GM04504 (cell line): ENCODE data around the gene DPP6.

Experiments
- DNase-seq: peaks from one replicate; pipeline ENCODE4 v3.0.0-alpha.2; 2012; ENCODE audit warnings: low read depth

DPP6 gene

DNA sequence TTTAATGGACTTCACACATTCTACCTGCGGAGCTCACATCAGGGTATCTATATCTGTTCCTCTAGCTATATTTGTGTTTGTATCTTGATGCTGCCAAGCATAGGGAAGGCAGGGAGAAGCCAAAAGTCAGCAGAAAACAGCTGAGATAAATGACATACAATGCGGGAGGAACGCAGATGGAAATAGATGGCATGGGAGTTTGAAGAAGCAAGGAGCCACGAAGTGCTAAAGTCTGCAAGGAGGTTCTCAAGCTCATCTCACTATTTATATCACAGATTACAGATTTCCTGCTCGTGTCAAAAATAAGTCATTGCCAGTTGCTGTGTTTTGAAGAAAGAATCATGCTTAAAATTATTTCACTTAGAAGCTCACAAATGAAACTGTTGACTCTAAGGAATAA lies 180.5 kb downstream of the DPP6 start:
- DNase-seq = no peak

DNA sequence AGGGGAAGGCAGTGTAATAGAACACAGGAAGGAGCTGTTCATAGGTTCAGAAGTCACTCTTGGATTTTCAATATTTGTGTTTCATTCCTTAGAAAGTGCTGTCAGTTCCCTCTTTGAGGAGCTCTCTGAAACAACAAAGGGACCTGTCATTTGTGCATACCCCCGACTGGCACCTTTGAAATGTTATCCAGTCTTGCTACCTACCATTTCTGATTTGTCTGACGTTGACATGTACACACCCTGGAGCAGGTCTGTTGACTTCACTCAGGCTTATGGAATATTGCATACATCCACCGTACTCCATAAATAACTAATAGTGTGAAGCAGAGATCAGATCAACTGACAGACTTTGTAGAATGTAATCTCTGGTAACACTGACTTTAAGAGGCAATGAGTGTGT lies 189.8 kb downstream of the DPP6 start:
- no peak for DNase-seq

DNA sequence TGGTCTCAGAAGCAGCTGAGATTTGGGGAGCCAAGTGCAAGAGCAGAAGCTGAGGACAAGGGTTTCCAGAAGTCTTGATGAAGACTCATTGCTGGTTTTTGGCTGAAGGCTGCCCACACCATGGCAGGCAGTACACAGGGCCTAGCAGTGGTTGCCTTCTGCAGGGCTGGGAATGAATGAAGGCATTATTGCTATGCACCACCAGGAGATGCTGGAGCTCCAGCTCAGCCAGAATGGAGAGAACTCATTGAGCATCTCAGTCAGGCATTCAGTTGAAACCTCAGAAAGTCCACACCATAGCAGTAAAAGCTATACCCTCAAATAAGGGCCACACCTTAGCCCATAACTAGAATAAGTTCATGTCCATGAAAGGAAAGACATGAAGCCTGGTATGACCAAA lies 190.5 kb downstream of the DPP6 start:
- no peak for DNase-seq

DNA sequence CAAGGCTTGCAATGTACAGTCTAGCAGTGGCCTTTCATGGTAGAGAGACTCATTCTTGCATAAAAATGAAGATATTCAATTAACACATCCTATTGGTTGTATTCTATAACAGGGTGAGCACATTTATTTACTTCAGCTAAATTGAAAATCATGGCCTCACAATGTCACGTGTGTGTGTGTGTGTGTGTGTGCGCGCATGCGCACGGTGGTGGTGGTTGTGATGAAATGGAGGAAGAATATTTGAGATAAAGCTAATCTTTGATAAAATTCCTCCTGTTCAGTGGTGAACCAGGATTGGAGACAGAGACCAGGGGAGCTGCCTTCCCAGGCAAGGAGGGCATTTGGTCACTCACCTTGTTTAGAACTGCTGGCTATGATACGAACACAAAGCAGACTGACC lies 199.8 kb downstream of the DPP6 start:
- no peak for DNase-seq

DNA sequence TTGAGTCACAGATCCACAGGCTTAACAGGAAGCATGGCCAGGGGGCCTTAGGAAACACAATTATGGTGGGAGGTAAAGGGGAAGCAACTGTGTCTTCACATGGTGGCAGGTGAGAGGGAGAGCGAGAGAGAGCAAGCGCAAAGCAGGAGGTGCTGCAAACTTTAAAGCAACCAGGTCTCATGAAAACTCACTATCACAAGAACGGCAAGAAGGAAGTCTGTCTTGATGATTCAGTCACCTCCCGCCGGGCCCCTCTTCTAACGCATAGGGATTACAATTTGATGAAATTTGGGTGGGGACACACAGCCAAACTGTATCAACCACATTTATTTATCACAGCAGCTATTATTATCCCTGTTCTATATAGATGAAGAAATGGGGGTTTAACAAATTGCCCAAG lies 201.6 kb downstream of the DPP6 start:
- DNase-seq = no peak

DNA sequence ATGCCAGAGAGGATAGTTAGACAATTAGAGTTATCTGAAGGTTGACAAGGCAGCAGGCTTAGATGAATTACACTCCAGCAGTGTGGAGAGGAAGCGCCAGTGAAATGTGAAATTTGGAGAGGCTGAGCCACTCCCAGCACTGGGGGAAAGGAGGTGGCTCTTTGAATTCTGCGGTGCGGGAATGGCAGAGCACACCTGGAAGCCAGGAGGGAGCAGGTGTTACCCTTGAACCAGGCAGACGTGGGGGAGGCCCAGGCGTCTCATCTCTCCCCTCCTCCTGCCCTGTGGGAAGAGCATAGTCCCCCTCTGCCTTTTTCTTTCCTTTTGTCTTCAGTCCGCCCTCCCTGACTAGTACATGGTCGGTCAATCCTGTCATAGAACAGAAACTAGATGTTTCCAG lies 203.1 kb downstream of the DPP6 start:
- DNase-seq = no peak

DNA sequence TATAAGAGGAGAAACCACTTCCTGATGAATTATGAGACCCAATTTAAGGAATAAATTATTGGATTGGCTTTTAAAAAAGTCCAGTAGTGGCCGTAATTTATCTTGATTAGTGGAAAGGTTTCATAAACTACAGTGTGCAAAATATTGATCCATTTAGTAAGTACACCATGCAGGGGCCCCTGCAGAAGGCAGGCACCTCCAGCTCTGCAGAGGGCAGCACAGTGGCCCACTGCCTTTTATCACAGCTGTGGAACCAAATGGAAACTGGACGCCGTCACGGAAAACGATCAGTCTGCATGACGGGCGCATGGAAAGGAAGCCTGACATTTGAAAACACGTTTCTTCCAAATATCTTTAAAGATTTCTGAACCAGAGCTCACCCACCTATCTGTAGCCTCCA lies 204.0 kb downstream of the DPP6 start:
- DNase-seq = no peak

DNA sequence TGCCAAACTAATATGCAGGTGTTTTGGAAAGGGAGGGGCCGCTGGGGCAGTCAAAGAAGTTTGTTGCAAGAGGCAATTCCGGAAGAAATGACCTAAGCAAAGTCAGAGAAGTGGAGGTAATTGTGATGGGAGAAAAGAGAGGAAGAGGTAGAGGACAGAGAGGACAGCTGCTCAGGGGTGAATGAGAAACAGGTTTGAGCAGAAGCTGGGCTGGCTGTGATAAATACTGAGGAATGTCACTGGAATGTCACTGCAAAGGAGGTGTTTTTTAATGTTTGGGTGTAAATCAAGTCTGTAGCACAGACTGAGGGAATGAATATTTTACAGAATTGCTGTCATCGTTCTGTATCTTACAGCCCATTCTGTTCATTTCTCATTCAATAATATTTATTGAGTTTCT lies 207.2 kb downstream of the DPP6 start:
- DNase-seq = no peak

DNA sequence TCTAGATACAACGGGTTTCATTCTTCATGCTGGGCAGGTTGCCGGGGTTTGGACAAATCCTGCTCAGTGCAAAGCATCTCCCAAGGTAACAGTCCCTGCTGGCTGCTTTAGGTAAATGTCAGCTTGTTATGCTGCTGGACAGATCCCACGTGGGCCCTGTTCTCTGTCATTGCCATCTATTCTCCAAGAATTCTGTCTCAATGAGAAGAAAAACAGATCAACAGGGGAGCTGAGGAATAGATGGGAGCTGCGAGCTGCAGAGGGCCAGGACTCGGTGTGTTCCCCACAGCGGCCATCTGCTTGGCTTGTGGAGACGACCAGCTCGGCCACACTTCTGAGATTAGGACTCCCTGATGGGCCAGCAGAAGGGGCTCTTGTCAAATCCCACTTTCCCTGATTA lies 235.2 kb downstream of the DPP6 start:
- DNase-seq = no peak

DNA sequence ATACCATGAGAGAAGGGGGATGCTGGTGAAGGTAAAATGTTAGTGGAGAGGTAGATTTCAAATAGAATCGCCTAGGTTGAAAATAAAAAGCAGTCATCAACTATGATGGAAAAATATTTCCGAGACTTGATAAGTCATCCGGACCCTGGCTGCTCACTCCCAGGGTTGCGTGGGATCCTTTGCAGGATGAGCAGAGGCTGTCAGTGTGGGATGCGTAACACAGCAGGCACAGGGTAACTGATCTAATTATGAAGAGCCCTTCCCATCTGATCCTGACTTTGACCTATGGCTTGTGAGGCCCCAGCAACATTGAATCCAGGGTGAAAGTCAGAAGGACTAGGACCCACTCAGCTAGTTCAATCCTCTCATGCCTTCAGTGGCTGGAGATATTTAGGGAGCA lies 236.9 kb downstream of the DPP6 start:
- DNase-seq = no peak

DNA sequence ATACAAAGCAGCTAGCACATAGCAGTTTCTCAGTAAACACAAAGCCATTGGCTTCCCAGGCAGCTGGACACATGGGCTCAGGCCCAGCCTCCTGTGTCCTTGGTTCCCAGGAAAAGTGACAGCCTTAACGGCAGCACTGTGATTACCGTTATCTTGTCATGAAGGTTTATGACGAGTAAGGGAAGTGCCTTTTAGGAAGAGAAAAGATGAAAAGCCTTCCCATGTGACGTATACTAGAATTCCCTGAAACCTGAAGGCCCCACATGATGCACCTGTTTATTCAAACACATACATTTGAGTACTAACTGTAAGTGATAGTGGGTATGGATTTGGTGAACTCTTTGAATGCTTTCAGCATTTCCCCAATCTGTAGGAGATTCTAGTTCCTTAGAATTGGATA lies 244.2 kb downstream of the DPP6 start:
- DNase-seq = no peak

DNA sequence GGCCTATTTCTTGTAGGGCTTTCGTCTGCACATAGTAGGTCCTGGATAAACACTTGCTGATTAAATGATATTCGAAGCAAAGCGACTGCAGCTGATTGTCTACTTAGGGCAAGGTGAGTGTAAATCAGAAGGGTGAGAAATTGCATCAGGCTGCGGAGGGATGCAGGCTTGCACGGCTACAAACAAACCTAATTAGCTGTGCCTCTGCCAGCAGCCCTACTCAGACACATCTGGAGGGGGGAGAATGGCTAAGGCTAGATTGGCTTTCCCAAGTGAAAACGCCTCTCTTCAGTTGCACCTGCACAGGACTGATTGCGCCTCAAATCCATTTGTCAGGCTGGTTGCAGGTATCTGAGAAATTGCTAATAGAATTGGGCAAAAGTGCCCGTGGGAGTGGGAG lies 247.5 kb downstream of the DPP6 start:
- no peak for DNase-seq

DNA sequence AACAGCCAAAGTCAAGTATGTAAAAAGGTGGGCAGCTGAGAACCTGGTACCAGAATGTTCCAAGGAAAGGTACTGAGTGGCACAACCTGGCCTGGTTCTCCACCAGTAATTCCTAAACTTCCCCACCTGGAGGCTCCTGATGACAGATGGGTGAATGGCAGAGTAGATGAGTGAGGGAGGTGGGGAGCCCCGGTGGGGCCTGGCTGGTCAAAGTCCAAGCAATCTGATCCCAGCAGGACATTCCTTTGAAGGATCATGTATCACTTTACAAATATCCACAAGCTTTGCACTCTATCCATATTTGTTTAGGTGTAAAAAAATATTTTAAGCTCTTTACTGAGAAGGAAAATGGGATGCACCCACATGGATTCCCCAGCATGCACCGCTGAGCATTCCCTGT lies 250.2 kb downstream of the DPP6 start:
- DNase-seq = no peak

DNA sequence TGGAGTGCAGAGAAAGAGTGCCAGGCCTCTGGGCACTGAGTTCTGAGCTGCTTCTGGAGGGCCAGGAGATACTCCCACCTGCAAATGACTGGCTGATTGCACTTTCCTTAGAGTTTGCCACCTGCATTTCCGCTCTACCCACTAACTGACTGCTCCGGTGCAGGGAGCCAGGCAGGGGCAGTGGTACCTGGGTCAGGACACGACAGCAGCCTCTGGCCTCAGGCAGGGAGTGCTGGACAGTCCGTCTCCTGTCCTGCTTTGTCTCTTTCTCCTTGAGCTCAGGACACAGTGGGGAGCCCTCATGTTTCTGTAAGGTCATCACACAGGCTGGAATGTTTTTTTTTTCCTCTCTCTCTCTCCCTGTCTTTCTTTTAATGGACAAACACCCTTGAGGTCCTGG lies 252.0 kb downstream of the DPP6 start:
- no peak for DNase-seq

DNA sequence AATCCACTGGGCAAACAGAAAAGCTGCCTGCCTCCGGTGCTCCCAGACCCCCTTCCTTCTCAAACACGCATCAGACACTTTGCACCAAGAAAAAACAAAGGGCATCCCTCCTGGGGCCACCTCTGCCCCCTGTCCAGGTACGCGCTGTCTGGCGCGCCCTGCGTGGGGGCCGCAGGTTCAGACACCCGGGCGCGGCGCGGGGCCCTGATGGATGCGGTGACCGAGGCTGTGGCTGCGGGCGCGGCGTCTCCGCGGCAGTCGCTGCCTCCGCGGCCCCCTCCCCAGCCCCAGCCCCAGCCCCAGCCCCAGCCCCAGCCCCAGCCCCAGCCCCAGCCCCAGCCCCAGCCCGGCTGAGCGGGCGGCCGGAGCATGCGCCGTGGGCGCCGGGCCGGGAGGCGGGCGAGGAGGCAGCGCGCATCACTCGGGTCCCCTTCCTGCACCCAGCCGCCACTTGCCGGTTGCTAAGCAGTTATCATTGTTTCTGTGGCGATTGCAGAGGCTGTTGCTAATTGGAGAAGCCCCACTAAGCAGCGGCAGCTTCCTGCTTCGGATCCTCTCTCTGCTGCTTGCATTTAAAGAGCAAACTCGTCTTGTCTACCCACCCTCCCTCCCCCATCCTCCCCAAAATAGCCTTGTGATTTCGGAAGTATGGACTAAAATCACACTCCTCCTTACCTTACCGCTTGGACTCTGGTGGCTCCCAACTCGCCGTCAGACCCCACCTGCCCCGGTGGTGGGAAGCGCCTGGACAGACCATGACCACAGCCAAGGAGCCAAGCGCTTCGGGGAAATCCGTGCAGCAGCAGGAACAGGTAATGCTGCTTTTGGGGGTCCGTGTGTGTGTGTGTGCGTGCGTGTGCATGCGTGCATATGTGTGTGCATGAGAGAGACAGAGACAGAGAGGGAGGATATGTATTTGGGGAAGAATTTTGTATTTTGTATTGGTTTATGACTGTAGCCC lies 252.8 kb downstream of the DPP6 start:
- no peak for DNase-seq

DNA sequence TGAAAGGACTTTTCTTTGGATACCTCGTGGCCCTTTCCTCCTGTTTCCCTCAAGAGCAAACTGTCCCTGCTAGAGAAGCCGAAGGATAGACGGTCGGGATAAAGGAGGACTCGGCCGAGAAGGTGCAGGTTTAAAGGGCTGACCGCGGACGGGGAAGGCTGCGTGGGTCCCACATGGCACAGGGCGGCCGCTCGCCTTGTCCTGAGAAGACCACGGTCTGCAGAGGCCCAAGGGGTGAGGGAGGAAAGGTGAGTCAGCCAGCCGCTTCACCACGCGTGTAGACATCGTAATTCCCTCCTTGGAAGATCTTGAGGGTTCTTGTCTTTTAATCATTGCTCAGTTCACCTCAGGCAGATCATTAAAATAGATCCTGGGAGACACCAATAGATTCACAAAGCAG lies 253.8 kb downstream of the DPP6 start:
- no peak for DNase-seq

DNA sequence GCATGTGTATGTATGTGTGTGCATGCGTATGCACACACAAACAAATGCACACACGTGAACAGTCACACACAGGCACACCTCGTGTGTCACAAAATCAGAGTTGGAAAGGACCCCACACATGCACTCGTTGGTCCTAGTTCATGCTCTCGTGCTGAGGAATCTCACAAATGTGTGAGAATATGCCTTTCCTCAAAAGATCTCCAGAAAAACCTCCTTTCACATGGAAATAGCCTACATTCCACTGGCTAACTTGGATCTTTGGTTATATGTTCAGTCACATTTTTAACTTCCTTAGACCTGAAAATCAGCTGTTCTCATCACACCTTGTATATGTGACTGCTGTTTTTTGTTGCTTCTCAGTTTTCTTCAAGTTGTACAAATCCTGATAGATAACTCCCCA lies 256.7 kb downstream of the DPP6 start:
- no peak for DNase-seq

DNA sequence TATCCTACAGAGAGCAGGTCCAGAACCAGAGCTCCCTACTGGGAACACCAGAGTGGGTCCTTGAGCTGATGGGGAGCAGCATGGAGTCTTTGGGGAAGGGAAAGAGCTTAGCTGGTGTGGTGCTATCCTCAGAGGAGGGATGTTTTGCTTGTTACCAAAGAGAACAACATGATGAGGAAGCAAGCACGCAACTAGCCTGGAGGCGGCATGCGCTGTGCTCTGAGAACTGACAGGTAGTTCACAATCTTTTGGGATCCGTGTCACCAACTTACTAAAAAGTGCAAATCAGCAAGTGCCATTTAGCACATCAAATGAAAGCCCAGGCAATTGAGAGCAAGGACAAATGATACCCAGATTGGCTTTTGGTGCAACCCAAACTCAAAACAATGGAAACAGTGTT lies 257.9 kb downstream of the DPP6 start:
- DNase-seq = no peak

DNA sequence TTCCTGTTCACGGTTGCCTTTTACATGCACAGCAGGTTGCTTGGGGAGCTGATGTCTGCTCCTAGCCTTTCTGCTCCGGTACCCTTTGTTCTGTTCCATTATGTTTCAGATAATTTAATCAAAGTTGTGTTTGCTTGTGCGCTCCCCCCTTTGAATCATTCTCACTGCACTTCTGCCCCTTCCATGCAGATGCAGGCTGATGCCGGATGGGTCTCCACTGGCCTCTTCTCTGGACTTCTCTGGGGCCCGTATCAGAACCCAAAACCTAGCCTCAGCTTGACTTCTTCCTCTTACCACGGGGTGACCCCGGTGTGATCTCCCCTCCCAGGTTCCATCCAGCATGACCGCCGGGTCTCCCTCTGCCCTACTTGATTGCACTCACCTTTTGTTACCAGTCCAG lies 272.0 kb downstream of the DPP6 start:
- DNase-seq = no peak

DNA sequence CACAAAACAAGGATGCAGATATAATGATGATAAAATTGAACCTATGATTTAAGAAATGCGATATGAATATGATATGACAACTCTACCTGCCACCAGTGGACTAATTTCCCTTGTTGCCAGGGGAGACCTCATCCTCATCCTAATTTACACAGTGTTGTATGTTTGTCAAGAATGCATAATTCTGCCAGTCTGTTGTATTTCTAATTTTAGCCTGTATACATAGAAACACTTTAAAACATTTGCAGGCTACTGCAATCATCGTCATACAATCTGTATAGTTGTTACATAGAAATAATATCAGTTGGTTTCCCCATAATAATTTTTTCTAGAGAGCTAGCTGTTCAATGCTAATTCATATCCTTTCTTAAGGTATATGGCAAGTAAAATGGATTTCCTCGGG lies 274.2 kb downstream of the DPP6 start:
- DNase-seq = no peak

DNA sequence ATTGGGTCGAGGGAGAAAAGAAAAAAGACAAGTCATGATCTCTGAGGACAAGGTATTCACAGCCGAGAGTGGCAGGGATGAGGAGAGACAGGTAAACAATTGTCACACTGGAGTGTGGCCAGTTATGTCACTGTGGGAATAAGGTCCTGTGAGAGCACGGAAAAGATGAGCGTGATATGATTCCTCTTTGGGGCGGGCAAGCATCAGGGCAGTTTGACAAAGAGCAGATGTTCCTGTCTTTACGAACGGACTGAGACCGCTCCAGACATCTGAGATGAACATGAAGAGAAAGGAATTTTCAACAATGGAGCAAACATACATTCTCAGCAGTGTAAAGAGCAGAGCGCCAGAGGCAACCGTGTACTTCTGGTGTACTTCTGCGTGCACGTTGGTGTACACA lies 278.1 kb downstream of the DPP6 start:
- no peak for DNase-seq

DNA sequence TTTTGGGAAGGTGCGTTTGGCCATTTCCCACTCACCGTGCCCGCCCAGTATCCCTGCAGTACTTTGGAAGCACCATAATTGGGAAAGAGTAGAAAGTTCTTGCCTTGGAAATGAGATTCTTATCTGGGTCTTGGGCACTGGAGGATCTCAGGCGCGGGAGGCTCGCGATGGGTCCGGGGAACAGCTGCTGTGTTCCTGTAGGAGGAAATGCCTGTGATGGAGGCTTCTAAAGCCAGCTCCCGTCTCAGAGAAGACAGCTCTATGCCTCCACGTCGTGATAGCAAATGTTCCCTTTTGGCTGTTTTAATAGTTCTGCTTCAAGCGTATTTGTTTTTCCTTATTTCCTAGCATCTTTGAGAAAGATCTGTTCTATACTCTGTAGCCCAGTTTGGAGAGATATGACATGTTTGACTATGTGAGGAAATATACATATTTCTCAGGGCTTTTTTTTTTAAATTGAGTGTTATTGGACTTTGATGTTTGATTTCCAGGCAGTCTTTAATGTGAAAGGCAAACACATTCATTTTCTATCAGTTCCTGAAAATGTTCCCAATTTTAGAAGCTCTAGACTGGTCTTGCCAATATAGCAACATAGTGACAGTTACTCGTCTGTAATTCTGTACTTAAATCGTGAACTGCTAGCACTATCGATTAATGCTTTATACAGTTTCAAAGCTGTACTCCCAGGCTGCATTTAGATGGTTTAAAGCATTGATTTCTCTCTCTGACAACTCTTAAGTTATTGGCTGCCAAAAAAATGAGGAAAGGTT lies 280.8 kb downstream of the DPP6 start:
- DNase-seq = no peak

DNA sequence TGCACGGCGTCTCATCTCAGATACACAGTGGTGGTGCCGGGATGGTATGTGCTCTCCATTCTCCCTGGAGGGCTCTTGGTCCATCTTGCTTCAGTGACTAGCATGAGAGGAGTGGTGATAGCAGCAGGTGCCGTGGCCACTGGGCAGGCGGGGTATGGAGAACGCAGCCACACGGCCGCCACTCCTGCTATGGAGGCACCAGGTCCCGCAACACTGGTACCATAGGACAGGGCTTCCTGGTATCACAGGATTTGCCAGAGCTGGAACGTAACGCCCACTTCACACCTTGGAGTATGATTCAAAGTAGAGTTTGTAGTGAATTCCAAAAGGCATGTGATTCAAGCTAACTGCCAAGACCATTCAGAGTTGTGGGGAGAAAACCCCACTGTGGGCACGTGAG lies 284.1 kb downstream of the DPP6 start:
- no peak for DNase-seq
